ENCODE data around the gene ERBB4. TPM values are rescaled to one million over a fixed set of nuclear protein-coding genes. Genes with fewer than 3 reads are reported as not detected.

ERBB4 gene
- total RNA-seq, 1 experiment from 2014 or later, result 0.04 TPM

DNA sequence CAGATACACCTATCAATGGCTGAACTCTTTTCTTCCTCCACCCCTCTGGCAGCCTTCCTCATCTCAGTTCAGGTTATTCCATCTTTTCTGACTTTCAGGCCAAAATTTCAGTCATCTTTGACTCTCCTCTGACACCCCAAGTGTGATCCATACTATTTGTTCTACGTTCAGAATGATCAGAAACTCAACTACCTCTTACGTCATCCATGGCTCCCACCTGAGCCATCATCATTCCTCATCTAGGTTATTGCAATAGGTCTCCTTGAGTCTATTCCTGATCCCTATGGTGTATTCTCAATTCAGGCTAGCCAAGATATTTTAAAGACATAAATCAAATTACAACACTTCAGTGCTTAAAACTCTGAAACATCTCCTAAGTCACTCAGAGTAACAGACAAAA lies 589.7 kb downstream of the ERBB4 start:
- Histone ChIP-seq H3K23ac (ENCODE audit: insufficient read length, low read depth, low read length) (no peak overlapping the region), H4K20me1 (ENCODE audit: control insufficient read depth, insufficient read depth, insufficient read length) (no peaks in the 10 kb centered on the region), H4K91ac (ENCODE audit: insufficient read length, low read depth, low read length) (no peak overlapping the region), H3K18ac (ENCODE audit: insufficient read length, low read depth, low read length) (no peak overlapping the region), H2AK5ac (ENCODE audit: insufficient read length, low read length) (no peak overlapping the region), H3K14ac (ENCODE audit: insufficient read depth, low read length) (no peak overlapping the region), H3K56ac (ENCODE audit: insufficient read length, low read depth, low read length) (no peak overlapping the region), H3K79me2 (ENCODE audit: insufficient read depth, low read length) (no peaks in the 10 kb centered on the region), H3K27ac (ENCODE audit: insufficient read length, low read depth, low read length) (no peak overlapping the region), H3K9ac (ENCODE audit: extremely low read depth, insufficient read length, low read length) (no peak overlapping the region), H3K4me1 (ENCODE audit: insufficient read depth, low read length) (no peaks in the 10 kb centered on the region), H3K27me3 (ENCODE audit: insufficient read depth, low read length) (no peaks in the 10 kb centered on the region), H4K5ac (ENCODE audit: insufficient read length, low read depth, low read length) (no peak overlapping the region), H3T11ph (ENCODE audit: low read length) (no peak overlapping the region), H3K79me1 (ENCODE audit: insufficient read depth, low read depth, low read length, poor library complexity, severe bottlenecking) (no peaks in the 10 kb centered on the region), H2BK120ac (ENCODE audit: low read depth, low read length, poor library complexity, severe bottlenecking) (no peak overlapping the region), H2BK20ac (ENCODE audit: low read depth, low read length, poor library complexity, severe bottlenecking) (no peak overlapping the region), H2AFZ (ENCODE audit: low read length) (no peak overlapping the region), H2BK5ac (ENCODE audit: insufficient read length, low read length) (no peak overlapping the region), H2BK12ac (ENCODE audit: insufficient read length, low read depth, low read length) (no peak overlapping the region), H2BK15ac (ENCODE audit: low read depth, low read length) (no peak overlapping the region), H3K4me2 (ENCODE audit: insufficient read depth, insufficient read length, low read length) (no peak overlapping the region), H3K4ac (ENCODE audit: low read depth, low read length) (no peak overlapping the region), H4K8ac (replicated peaks; ENCODE audit: insufficient read length, low read depth, low read length) (no peak overlapping the region), H3K23me2 (ENCODE audit: insufficient read length, low read depth, low read length, poor library complexity, severe bottlenecking) (no peaks in the 10 kb centered on the region), H3K9me3 (ENCODE audit: control insufficient read depth, low read depth, low read length) (no peaks in the 10 kb centered on the region)
- Mint-ChIP-seq H3K4me1 (peaks cover 5% of the 10 kb centered on the region in 2 experiments), H3K9me3 (peaks cover 0 to 2% of the 10 kb centered on the region in 2 experiments; a peak in 2 of 5 replicates), H3K4me3 (no peak overlapping the region), H3K27ac (no peak overlapping the region), H3K27me3 (ENCODE audit: low read depth) (no peaks in the 10 kb centered on the region), H3K36me3 (ENCODE audit: insufficient read depth in 1 of 3, low read depth in 3 of 3) (no peaks in the 10 kb centered on the region)
- TF ChIP-seq, protein P1, sequence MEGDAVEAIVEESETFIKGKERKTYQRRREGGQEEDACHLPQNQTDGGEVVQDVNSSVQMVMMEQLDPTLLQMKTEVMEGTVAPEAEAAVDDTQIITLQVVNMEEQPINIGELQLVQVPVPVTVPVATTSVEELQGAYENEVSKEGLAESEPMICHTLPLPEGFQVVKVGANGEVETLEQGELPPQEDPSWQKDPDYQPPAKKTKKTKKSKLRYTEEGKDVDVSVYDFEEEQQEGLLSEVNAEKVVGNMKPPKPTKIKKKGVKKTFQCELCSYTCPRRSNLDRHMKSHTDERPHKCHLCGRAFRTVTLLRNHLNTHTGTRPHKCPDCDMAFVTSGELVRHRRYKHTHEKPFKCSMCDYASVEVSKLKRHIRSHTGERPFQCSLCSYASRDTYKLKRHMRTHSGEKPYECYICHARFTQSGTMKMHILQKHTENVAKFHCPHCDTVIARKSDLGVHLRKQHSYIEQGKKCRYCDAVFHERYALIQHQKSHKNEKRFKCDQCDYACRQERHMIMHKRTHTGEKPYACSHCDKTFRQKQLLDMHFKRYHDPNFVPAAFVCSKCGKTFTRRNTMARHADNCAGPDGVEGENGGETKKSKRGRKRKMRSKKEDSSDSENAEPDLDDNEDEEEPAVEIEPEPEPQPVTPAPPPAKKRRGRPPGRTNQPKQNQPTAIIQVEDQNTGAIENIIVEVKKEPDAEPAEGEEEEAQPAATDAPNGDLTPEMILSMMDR (conservative IDR thresholded peaks at IDR 0.05), result no peak
- no peak for DNase-seq
- no CpG with 5 or more reads among the region's 2 CpGs for WGBS (ENCODE audit: extremely low coverage, insufficient read length, low lambda C conversion rate)

Data from H9 (cell line).